ENCODE measurements around the gene SFN. TPM values are rescaled to one million over a fixed set of nuclear protein-coding genes. Genes with fewer than 3 reads are reported as not detected.

The SFN gene
- total and polyA plus RNA-seq, 2 of the 13 experiments (the other 11 are each of a cell fraction or from before 2014, with no cell fraction given), result 4.3 to 5.6 TPM

- TF ChIP-seq HMGXB3 (CRISPR knock-in tag; IDR thresholded peaks at IDR 0.05; ENCODE audit: borderline replicate concordance) (no peak), ZSCAN5A (CRISPR knock-in tag; IDR thresholded peaks at IDR 0.05; ENCODE audit: borderline replicate concordance) (no peak), ZNF605 (CRISPR knock-in tag; IDR thresholded peaks at IDR 0.05) (peak; percentile 19; the same call in 1 of the 2 replicates), SP5 (CRISPR knock-in tag; IDR thresholded peaks at IDR 0.05; ENCODE audit: borderline replicate concordance, low read depth) (no peak), BRD4 (CRISPR knock-in tag; IDR thresholded peaks at IDR 0.05) (0 out of 2 replicates have a peak, but pooled peaks have one; percentile 23), ZSCAN9 (CRISPR knock-in tag; IDR thresholded peaks at IDR 0.05; ENCODE audit: borderline replicate concordance) (no peak), KLF16 (CRISPR knock-in tag; IDR thresholded peaks at IDR 0.05) (no peak), KAT8 (CRISPR knock-in tag; IDR thresholded peaks at IDR 0.05) (no peak), HOXA5 (CRISPR knock-in tag; IDR thresholded peaks at IDR 0.05) (no peak), EEA1 (CRISPR knock-in tag; IDR thresholded peaks at IDR 0.05; ENCODE audit: borderline replicate concordance) (no peak), ZNF878 (CRISPR knock-in tag; IDR thresholded peaks at IDR 0.05) (no peak), CREB1 (IDR thresholded peaks at IDR 0.05) (no peak), CREB1 (CRISPR knock-in tag; IDR thresholded peaks at IDR 0.05) (no peak), ZNF460 (CRISPR knock-in tag; IDR thresholded peaks at IDR 0.05; ENCODE audit: borderline replicate concordance) (no peak), ZNF20 (CRISPR knock-in tag; IDR thresholded peaks at IDR 0.05) (no peak), HOXA7 (CRISPR knock-in tag; IDR thresholded peaks at IDR 0.05) (no peak), ZFP82 (CRISPR knock-in tag; IDR thresholded peaks at IDR 0.05; ENCODE audit: borderline replicate concordance) (no peak), XRCC5 (optimal IDR thresholded peaks at IDR 0.05; ENCODE audit: low read length) (peak; percentile 36)
- TF ChIP-seq, protein P1, sequence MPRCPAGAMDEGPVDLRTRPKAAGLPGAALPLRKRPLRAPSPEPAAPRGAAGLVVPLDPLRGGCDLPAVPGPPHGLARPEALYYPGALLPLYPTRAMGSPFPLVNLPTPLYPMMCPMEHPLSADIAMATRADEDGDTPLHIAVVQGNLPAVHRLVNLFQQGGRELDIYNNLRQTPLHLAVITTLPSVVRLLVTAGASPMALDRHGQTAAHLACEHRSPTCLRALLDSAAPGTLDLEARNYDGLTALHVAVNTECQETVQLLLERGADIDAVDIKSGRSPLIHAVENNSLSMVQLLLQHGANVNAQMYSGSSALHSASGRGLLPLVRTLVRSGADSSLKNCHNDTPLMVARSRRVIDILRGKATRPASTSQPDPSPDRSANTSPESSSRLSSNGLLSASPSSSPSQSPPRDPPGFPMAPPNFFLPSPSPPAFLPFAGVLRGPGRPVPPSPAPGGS (CRISPR knock-in tag; IDR thresholded peaks at IDR 0.05), result no peak
- TF ChIP-seq, protein P2, sequence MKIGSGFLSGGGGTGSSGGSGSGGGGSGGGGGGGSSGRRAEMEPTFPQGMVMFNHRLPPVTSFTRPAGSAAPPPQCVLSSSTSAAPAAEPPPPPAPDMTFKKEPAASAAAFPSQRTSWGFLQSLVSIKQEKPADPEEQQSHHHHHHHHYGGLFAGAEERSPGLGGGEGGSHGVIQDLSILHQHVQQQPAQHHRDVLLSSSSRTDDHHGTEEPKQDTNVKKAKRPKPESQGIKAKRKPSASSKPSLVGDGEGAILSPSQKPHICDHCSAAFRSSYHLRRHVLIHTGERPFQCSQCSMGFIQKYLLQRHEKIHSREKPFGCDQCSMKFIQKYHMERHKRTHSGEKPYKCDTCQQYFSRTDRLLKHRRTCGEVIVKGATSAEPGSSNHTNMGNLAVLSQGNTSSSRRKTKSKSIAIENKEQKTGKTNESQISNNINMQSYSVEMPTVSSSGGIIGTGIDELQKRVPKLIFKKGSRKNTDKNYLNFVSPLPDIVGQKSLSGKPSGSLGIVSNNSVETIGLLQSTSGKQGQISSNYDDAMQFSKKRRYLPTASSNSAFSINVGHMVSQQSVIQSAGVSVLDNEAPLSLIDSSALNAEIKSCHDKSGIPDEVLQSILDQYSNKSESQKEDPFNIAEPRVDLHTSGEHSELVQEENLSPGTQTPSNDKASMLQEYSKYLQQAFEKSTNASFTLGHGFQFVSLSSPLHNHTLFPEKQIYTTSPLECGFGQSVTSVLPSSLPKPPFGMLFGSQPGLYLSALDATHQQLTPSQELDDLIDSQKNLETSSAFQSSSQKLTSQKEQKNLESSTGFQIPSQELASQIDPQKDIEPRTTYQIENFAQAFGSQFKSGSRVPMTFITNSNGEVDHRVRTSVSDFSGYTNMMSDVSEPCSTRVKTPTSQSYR (CRISPR knock-in tag; IDR thresholded peaks at IDR 0.05; ENCODE audit: borderline replicate concordance), result no peak
Measured at GRCh38 chr1:26826261-26827105, 36.5 kb upstream of the SFN start, which contains the start of gene ZDHHC18 (continued).

Measured in HepG2 (cell line).